Measurements from ENCODE around the gene SELENON. TPM values are rescaled to one million over a fixed set of nuclear protein-coding genes. Genes with fewer than 3 reads are reported as not detected.

SELENON gene
- total RNA-seq, 4 donors from 2014 or later, result 20.0 to 51.0 (median 43.3) TPM

DNA sequence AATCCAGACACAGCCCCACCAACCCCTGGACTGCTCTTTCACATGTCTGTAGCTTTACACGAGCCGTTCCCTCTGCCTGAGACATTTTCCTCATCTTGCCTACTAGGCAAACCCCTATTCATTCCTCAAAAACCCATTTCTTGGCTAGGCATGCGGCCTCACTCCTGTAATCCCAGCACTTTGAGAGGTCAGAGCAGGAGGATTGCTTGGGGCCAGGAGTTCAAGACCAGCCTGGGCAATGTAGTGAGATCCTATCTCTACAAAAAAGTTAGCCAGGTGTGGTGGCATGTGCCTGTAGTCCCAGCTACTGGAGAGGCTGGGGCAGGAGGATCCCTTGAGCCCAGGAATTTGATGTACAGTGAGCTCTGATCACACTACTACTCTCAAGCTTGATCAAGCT is 64.4 kb downstream of the SELENON start:
- Histone ChIP-seq H3K27me3 (no peaks in the 10 kb centered on the region), H3K4me3 (no peak overlapping the region), H3K9me3 (no peaks in the 10 kb centered on the region), H3K27ac (no peak overlapping the region), H3K36me3 (no peaks in the 10 kb centered on the region), H3K4me1 (peaks cover 5% of the 10 kb centered on the region in 2 donors)
- ATAC-seq (no peak), DNase-seq (no peak)
- intact Hi-C loops (cut with DNase I; ENCODE audit: low total_unique reads) (no loop called here), in situ Hi-C loops (cut with MboI; ENCODE audit: low sequenced_read_pairs in 4 of 4) (no loop called here)
- TF ChIP-seq POLR2A (IDR thresholded peaks at IDR 0.05), result no peak
- TF ChIP-seq, protein P1, sequence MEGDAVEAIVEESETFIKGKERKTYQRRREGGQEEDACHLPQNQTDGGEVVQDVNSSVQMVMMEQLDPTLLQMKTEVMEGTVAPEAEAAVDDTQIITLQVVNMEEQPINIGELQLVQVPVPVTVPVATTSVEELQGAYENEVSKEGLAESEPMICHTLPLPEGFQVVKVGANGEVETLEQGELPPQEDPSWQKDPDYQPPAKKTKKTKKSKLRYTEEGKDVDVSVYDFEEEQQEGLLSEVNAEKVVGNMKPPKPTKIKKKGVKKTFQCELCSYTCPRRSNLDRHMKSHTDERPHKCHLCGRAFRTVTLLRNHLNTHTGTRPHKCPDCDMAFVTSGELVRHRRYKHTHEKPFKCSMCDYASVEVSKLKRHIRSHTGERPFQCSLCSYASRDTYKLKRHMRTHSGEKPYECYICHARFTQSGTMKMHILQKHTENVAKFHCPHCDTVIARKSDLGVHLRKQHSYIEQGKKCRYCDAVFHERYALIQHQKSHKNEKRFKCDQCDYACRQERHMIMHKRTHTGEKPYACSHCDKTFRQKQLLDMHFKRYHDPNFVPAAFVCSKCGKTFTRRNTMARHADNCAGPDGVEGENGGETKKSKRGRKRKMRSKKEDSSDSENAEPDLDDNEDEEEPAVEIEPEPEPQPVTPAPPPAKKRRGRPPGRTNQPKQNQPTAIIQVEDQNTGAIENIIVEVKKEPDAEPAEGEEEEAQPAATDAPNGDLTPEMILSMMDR (IDR thresholded peaks at IDR 0.05 in 4 of 5, conservative IDR thresholded peaks at IDR 0.05 in 1 of 5), result no peak

DNA sequence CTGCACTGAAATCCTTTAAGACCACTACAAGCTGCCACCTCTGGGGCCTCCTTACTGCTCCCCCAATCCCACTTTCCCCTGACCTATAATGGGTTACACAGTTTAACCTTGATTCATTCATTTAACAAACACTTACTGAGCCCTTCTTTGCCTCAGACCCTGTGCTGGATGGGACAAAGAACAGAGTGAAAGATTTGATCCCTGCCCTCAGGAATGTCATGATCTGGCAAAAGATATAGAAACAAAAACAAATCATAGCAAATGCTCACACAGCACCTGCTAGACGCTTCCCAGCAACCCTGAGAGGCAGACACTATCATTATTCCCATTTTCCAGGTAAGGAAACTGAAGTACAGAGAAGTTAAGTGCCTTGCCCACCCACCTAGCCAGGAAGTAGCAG is 66.3 kb downstream of the SELENON start:
- intact Hi-C loops (cut with DNase I; ENCODE audit: low total_unique reads), result no loop called here
- H3K27ac ChIP-seq, result no peak overlapping the region
- H3K27me3 ChIP-seq, result no peaks in the 10 kb centered on the region
- H3K9me3 ChIP-seq, result no peaks in the 10 kb centered on the region
- no peaks in the 10 kb centered on the region for H3K36me3 ChIP-seq
- in situ Hi-C loops (cut with MboI; ENCODE audit: low sequenced_read_pairs in 4 of 4), result no loop called here
- ATAC-seq, result no peak
- no peak for DNase-seq
- TF ChIP-seq POLR2A (IDR thresholded peaks at IDR 0.05), result no peak
- TF ChIP-seq, protein P1 (IDR thresholded peaks at IDR 0.05 in 4 of 5, conservative IDR thresholded peaks at IDR 0.05 in 1 of 5), result no peak
- H3K4me1 ChIP-seq, result peaks cover 5 to 10% of the 10 kb centered on the region in 2 donors
- H3K4me3 ChIP-seq, result no peak overlapping the region

DNA sequence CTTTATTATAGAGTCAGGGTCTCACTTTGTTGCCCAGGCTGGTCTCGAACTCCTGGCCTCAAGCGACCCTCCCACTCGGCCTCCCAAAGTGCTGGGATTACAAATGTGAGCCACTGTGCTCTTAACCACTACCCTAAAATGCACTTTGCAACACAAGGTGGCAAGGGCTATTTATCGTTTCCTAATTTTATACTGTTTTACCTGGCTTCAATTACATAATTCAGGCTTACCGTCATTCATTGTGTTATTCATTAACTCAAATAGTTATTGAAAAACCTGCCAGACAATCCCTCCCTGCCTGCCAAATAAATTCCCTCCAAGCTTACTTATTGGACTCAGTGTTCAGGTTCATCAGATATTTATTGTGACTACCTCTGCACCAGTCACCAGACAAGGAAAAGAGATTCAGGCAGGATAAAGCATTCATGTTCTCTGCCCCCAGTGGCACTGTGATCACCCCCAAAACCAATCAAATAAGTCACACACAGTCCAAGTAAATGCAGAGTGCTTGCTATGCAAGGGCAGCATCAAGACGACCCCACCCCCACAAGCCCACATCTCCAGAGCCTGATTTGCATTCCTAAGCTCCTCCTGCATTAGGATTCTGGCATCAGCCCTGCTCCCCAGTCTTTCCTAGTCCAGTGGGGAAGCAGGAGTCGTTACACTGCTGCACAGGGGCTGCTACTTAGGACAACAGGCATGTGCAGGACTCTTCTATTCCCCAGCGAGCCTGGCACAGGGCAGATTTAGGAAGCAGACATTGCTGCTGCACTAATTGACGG is 67.4 kb downstream of the SELENON start:
- intact Hi-C loops (cut with DNase I; ENCODE audit: low total_unique reads) (no loop called here), in situ Hi-C loops (cut with MboI; ENCODE audit: low sequenced_read_pairs in 4 of 4) (no loop called here)
- no peaks in the 10 kb centered on the region for H3K9me3 ChIP-seq
- no peaks in the 10 kb centered on the region for H3K27me3 ChIP-seq
- no peak overlapping the region for H3K4me3 ChIP-seq
- DNase-seq (no peak), ATAC-seq (no peak)
- no peaks in the 10 kb centered on the region for H3K36me3 ChIP-seq
- no peak for TF ChIP-seq POLR2A (IDR thresholded peaks at IDR 0.05)
- TF ChIP-seq, protein P1 (IDR thresholded peaks at IDR 0.05 in 4 of 5, conservative IDR thresholded peaks at IDR 0.05 in 1 of 5), result no peak
- peaks cover 0 to 4% of the 10 kb centered on the region in 2 donors for H3K4me1 ChIP-seq
- H3K27ac ChIP-seq, result no peak overlapping the region

Other genes starting within 250 kb of the SELENON start
- 1 to 10 TPM; 2.0 to 4.4 (median 2.5) TPM for gene MAN1C1, start 183.4 kb upstream of the SELENON start, total RNA-seq
- 100 to 1,000 TPM; 123 to 186 (median 170) TPM for gene MTFR1L, start 19.8 kb downstream of the SELENON start, total RNA-seq
- gene AUNIP, start 59.3 kb downstream of the SELENON start, total RNA-seq, result not detected
- gene PAQR7, start 75.5 kb downstream of the SELENON start, total RNA-seq, result 1 to 10 TPM; 1.4 to 3.7 (median 2.1) TPM
- gene STMN1, start 106.2 kb downstream of the SELENON start, total RNA-seq, result 10 to 100 TPM in 2 of 4 donors, 1 to 10 TPM in 2; 4.7 to 20.7 (median 13.7) TPM
- 10 to 100 TPM in 3 of 4 donors, 1 to 10 TPM in 1; 9.0 to 35.5 (median 16.1) TPM for gene PAFAH2, start 197.9 kb downstream of the SELENON start, total RNA-seq
- gene EXTL1, start 221.6 kb downstream of the SELENON start, total RNA-seq, result under 1 TPM in 2 of 4 donors, not detected in 2; 0.33 to 0.95 TPM
- gene SLC30A2, start 245.9 kb downstream of the SELENON start, total RNA-seq, result 1 to 10 TPM; 1.2 to 5.2 (median 3.1) TPM

All from gastrocnemius medialis (tissue), 4 donors.